Tongue (tissue), 2 donors: ENCODE measurements around the gene APBB2. TPM values are rescaled to one million over a fixed set of nuclear protein-coding genes. Genes with fewer than 3 reads are reported as not detected.
A peak's percentile ranks its signal among the peaks of the same experiment; 100 is the strongest.
"Not testable (repeated sequence)": the region's sequence is repeated elsewhere in the genome, so short reads cannot be mapped to it uniquely, and the experiment has no call there.

Experiments
- DNase-seq: peaks from one replicate; pipeline ENCODE4 v3.0.0-alpha.2; 2015
- total RNA-seq: library from RNA; depleted of rRNA; stranded (reverse); fragments of >200 nt; gene quantifications from one replicate; pipeline ENCODE4 v1.2.3, GENCODE V29; 2014

The APBB2 gene
- total RNA-seq, 1 donor from 2014 or later = 80.0 TPM

- DNase-seq = no peak
Observed at GRCh38 chr4:41060352-41061334, 153.7 kb downstream of the APBB2 start.

DNA sequence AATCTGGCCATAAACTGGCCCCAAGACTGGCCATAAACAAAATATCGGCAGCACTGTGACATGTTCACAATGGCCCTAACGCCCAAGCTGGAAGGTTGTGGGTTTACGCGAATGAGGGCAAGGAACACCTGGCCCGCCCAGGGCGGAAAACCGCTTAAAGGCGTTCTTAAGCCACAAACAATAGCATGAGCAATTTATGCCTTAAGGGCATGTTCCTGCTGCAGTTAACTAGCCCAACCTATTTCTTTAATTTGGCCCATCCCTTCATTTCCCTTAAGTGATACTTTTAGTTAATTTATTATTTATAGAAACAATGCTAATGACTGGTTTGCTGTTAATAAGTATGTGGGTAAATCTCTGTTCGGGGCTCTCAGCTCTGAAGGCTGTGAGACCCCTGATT, 154.9 kb downstream of the APBB2 start:
- not testable (repeated sequence) for DNase-seq

DNA sequence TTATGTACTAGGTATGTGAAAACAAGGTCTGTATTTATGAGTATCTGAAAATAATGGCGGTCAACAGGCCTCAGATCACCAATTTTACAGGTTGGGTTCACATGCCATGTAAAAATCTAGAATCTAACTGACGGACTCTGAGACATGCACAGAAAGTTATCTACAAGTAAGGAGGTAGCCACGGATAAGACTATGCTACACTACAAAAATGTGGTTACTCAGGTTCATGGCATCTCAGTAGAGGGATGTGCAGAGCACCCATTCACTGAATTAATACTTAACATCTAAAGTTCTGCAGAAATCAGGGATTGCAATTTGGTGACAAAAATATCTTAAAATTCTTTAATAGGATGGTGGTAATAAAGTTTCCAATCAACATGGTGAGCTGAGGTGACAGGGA, 155.9 kb downstream of the APBB2 start:
- DNase-seq = no peak

- DNase-seq = no peak
Observed at GRCh38 chr4:41057467-41057866, 156.9 kb downstream of the APBB2 start.

DNA sequence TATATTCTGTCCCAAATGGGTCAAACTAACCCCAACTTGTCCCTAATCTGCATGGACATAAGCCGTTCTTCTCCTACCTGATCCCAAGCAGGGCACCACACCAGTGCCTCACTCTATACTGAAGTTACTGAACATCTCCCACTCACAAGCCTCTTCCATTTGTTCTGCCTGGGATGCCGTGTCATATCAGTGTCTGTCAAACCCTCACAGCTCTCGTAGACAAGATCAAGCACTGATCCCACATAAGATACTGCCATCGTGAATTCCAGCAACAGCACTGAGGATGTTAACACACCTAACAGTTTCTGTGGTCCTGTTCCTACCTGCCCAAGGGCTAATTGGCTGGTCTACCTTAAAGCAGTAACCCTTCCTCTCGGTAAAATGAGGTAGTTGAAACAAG, 162.1 kb downstream of the APBB2 start:
- DNase-seq = no peak

GRCh38 chr4:41050880-41051775, 163.2 kb downstream of the APBB2 start:
- no peak for DNase-seq

GRCh38 chr4:41050116-41050515, 164.2 kb downstream of the APBB2 start:
- DNase-seq = no peak

DNA sequence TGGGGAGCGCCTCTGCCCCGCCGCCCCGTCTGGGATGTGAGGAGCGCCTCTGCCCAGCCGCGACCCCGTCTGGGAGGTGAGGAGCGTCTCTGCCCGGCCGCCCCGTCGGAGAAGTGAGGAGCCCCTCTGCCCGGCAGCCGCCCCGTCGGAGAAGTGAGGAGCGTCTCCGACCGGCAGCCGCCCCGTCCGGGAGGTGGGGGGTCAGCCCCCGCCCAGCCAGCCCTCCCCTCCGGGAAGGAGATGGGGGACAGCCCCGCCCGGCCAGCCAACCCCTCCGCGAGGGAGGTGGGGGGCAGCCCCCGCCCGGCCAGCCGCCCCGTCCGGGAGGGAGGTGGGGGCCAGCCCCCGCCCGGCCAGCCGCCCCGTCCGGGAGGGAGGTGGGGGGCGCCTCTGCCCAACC, 165.2 kb downstream of the APBB2 start:
- not testable (repeated sequence) for DNase-seq

- DNase-seq = no peak
Observed at GRCh38 chr4:41044791-41045190, 169.6 kb downstream of the APBB2 start.

GRCh38 chr4:41044165-41044564, 170.2 kb downstream of the APBB2 start:
- DNase-seq = no peak

DNA sequence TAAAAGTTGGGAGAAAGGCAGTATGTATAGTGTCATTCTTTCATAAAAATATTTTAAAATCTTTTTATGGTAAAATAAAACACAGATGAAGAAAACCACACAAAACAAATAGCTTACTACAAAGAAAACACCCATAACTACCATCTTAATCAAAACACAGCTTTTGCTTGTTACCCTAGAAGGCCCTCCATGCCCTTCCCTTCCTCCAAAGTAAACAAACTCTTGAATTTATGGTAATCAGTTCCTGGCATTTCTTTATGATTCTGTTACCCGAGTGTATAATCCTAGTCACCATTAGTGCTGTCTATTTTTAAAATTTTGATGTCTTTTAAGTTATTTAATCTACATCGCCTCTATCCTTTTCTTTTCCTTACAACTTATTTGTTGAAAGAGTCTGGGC, 170.9 kb downstream of the APBB2 start:
- DNase-seq = no peak

DNA sequence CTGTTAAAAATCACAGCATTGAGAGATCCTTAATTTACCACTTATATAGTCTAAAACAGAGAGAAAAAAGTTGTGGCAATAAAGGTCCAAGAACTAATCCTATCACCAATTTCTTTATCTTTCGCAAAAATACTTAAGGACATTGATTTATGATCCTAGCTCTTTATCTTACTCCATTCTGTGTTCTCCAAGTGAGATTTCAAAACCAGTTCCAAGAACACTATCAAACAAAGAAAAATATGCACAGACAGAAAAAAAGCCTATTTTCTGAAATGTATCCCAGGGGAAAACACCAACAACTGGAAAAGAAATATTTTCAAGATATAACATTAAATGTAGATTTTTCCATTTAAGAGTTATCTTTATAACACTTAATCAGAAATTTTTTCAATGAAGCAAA, 172.8 kb downstream of the APBB2 start:
- no peak for DNase-seq

- no peak for DNase-seq
Observed at GRCh38 chr4:41039317-41039716, 175.0 kb downstream of the APBB2 start.

DNA sequence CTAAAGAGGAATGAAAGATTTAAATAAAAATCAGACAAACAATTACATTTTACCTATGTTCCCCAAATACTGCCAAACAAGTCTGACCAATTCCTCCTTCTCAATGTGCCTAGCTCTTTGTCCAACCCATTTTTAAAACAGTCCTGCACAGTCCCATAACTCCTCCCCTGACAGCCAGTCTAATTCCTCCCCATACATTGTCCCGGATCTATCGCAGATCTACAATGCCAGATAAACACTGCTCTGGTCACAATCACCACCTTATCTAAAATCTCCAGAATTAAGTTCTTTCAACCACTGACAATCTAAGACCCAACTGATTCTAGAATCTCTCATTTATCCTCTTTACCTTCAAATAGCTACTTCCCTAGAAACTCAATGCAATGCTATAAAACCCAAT, 176.0 kb downstream of the APBB2 start:
- no peak for DNase-seq

DNA sequence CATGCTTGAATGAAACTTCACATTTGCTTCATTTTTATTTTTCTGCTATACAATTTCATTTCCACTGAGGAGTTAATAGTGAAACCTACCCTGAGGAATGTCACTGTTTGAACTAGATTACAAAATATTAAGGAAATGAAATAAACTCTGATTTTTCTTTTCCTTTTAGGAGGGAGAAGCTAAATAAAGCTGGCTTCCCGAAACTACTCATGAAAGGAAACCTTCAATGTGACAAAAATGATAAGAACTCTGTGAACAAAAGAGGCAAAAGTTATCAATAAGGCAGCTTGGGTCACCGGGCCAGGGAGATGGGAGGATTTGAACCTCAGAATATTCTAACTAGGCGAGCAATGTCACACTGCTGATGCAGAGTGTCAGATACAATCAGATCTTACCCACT, 185.2 kb downstream of the APBB2 start:
- no peak for DNase-seq

DNA sequence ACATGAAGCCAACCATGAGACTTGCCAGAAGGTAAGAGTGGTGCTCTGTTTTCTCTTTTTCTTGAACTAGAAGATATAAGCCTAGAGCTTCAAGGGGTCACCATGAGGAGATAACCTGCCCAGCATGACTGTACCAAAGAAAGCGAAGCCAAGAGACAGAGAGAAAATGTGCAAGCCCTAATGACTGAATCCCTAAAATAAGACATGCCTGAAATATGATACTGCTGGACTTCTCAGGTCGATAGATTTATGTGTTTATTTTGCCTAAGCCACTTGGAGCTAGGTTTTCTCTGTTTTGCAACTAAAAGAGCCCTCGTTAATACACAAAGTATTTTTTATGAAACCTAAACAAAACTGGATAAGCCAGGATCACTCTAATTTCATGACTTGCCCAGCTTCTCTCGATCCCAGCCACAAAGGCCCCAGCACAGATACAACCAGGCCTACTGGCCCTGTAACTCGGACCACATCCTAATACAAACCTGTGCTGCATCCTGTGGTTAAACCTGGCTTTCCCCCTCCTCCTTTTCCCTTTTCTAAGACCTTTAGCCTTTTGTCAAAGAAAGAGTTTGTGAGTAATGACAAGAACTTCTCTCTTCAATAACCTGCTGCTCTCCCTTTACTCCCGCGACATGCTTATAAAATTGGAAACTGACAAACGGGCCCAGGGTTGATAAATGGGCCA, 185.8 kb downstream of the APBB2 start:
- no peak for DNase-seq

- DNase-seq = no peak
Observed at GRCh38 chr4:41026971-41027370, 187.4 kb downstream of the APBB2 start.

- DNase-seq = no peak
Observed at GRCh38 chr4:41025824-41026223, 188.5 kb downstream of the APBB2 start.

DNA sequence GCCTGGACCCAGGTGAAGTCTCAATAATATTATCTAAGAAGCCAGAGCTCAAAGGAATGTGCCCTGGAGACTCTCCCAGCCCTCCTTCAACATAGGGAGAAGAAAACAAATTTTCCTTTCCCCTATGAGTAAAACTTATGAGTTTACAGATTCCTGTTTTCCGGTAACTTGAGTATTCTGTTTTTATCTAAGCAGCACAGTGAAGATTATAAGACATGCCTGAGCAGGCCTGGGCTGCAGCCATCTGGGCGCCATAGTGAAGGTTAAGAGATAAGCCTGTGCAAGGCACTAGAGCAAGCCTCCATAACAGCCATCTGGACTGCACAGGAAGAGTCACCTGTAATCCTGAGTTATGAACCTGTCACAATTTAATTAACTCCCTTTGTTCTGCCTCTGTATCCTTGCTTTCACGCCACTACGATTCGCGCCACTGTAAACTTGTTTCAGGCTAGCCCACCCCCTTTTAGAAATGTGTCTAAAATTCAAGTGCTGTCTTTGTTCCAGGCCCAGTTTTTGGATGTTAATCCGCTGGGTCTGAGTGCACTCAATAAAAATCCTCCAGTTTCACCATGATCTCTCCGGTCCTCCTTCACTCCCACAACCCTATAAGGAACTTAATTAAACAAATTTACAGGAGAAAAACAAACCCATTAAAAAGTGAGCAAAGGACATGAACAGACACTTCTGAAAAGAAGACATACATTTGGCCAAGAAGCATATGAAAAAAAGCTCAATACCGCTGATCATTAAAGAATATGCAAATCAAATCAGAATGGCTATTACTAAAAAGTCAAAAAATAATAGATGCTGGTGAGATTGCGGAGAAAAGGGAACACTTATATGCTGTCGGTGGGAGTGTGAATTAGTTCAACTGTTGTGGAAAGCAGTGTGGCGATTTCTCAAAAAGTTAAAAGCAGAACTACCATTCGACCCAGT, 189.5 kb downstream of the APBB2 start:
- DNase-seq = no peak

GRCh38 chr4:41022116-41022515, 192.2 kb downstream of the APBB2 start:
- no peak for DNase-seq

DNA sequence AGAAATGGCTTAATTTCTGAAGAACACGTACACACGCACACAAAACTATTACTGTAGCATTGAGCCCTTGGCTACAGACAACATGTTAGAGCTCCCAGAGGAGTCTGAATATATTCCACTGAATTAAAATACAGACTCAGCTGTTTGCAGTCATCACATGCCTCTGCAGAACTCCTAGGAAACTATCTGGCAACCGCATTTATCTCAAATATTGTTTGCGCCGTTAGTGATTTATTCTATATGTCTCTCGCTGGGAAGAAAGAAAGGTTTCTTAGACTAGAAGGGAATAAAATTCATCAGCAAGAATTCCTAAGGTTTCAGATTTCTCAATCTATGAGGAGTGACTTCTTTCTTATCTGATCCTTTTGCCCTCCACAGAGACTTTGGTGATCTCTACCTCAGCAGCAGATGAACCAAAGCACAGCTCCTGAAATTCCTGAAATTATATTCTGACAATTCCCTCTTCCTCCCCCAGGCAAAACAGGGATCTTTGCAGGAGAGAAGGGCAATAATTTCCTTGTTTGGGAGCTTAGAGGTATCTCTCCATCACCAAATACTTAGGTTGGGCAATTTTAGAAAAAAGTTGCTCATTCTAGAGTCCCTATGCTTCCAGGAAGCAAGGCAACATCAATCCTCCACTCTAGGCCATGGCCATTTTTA, 199.2 kb downstream of the APBB2 start:
- DNase-seq = peak; percentile 78
